A172 (cell line): ENCODE results near the gene BNIP5. TPM values are rescaled to one million over a fixed set of nuclear protein-coding genes. Genes with fewer than 3 reads are reported as not detected.

Source experiments
- DNase-seq: peaks from one replicate; pipeline ENCODE4 v3.0.0-alpha.2; 2015; ENCODE audit warnings: low spot score
- total RNA-seq: library from RNA; depleted of rRNA; stranded (reverse); fragments of >200 nt; shearing (Covaris generic); gene quantifications from 2 replicates; pipeline ENCODE4 v1.2.3, GENCODE V29; 2014

The BNIP5 gene
- total RNA-seq, 1 experiment from 2014 or later = not detected

DNA sequence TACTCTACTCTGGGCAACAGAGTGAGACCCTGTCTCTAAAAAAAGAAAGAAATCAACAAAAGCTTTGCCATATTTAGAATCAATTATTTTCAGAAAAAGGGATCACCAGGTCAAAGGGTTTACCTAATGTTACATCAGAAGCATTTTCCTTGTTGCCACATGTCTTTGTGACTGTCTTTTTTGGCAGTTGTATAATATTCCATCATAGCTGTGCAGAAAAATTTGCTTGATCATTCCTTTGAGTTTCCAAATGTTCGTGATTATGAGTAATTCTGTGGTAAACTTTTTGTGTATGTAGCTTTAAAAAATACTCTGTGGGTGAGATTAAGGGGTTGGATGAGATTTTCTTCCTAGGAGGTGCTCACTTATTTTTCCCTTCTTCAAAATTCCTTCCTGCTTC, 40.4 kb downstream of the BNIP5 start:
- DNase-seq = no peak

DNA sequence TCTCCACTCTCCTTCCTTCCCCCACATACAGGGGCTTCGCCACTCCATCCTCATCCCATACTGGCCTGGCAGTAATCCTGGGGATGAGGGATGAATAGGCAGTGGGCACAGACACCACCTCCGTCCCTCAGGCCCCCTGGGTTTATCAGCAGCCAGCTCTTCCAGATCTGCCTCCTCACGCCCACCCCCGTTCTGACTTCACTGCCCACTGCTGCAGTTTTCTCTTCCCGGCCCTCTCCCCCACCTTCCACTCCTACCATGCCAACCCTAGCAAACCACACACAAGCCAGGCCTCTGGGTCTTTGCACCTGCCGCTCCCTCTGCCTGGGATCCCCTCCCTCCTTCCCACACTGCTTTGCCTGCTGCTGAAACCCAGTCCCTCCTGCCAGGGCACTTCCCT, 44.5 kb downstream of the BNIP5 start:
- DNase-seq = no peak

DNA sequence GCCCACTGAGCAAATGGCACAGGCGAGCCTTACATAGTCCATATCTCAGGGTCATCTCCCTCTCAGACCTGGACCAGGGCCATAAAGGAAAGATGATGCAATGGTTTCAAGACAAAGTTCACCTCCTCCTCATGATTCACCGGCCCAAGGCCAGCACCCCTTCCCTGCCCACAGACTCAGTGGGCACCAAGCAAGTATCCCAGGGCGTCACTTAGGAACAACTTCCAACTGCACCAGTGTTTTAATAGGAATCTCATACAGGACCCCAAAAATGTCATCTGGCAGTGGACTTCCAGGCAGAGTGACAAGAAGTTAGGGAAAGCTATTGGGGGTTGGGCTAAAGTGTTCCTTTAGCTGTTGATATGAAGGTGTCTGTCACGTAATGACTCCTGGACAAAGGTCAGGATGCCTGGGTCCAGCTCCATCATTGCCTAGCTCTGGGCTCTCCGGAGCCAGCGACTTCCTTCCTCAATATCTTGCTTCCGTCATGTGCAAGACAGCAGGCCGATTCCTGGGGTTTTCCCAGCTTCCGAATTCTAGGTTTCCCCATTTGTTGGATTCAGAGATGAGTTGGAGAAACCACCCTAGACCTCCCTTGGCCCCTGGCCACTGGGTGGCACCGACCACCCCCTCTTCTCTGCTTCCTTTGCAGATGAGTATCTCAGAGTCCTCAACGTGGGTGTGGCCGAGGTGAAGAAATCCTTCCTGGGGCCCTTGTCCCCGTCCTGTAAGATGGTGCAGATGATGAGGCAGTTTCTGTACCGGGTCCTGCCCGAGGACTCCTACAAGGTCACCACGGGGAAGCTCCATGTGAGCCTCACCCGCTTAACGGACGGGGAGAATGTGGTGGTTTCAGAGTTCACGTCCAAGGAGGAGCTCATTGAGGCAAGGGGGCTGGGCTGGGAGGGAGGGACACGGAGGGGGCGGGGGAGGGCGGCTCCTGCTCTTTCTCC, 45.7 kb downstream of the BNIP5 start:
- DNase-seq = peak; percentile 36

DNA sequence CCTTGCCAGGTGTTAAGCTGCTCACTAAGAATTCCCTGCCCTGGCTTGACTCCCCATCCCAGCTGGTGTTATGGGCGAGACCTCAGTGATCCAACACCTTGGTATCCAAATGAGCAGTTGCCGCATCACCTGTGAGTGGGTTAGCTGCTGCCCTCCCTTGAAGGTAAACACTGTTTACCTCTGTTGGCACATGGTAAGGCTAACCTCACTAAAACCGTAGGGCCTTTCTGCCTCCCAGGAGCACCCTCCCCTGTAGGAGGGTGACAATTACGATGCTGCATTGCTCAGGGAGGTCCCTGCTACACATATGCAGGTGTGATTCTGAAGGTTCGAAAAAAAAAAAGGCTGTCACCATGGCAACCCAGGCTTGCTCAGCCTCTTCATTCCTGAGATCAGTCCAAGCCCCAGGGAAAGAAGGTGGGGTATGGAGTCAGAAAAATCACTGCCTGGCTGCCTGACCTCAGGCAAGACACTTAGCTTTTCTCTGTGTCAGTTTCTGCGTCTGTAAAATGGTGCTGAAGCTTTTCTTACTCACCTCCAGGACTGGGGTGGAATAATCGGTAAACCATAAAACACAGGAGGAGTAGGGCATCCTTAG, 47.3 kb downstream of the BNIP5 start:
- DNase-seq = no peak

DNA sequence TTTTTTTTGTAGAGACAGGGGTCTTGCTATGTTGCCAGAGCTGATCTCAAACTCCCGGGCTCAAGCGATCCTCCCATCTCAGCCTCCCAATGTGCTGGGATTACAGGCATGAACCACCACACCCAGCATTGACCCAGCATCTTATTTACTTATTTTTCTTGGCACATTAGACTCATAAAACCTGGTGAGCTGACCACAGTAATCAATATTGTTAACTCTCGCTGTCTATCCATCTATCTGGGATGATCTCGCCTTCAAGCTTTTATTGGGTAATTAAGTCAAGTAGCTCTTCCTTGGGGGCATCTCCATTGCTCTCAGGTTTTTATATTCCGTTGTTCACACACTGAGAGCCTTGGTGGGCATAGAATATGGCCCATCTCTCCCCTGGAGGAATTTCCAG, 49.8 kb downstream of the BNIP5 start:
- DNase-seq = no peak

DNA sequence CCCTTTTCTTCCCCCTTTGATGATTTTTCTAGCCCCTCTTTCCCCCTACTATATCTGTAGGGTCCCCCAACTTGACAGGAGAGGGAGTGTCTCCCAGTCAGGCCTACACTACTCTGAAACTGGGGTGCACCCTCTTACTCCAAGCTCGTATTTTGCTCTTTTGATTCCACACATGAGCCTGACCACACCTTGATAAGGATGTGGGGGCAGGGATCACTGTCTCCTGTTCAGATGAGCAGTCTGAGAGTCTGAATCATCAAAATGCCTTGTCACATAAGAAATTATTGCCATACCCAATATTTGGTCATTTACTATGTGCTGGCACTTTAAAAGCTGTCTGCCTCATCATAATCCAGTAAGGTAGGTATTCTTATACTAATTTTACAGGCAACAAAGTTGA, 50.9 kb downstream of the BNIP5 start:
- peak; percentile 44 for DNase-seq

DNA sequence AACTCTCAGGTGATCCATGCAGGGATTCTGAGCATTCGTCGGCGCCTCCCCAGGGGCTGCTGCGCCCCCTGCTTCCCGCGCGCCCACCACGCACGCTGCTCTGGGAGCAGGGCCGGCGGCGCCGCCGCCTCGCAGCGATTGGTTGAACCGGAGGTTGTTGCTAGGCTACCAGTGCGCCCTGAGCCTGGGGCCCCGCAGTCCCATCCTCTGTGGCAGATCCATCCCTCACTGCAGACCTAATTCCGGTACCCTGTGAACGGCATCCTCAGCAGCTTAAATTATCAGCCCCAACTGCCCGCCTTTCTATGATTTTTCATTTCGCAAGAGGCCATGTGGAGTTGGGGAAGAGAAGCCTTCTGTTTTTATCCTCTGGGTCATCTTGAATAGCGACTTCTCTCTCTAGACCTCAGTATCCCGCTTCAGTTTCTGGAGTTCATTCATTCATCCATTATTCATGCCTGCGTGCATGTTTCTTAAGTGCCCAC, 51.5 kb downstream of the BNIP5 start:
- no peak for DNase-seq

DNA sequence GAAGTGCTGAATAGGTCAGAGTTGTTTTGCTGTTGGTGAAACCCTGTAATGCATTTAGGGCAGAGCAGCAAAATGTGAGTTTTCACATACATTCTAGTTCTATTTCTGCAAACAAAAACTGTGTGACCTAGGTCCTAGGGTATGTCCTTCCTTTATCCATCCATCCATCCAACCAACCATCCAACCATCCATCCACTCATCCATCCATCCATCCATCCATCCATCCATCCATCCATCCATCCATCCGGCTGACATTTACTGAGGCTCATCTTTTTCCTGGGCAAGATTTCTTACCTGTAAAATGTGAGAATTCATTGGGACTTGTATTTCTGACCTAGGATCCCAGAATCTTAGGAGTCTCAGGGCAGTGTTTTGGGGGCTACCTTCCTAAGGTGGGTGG, 52.3 kb downstream of the BNIP5 start:
- no peak for DNase-seq

DNA sequence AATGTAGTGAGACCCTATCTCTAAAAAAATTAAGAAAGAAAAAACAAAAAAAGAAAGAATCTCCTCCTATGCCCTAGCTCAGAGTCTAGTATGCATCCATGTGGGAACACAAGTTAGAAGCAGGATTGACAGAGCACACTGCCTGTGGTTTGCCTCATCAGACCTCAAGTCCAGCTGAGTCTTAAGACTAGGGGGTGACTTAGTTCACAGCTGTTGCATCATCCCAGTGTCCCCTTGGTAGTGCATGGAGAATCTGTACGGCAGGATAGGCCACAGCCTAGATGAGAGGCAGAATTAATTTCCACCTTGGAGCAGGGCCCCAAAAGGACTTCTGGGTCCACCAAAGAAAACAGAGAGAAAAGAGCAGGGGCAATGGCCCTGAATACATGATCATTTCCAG, 53.1 kb downstream of the BNIP5 start:
- no peak for DNase-seq

DNA sequence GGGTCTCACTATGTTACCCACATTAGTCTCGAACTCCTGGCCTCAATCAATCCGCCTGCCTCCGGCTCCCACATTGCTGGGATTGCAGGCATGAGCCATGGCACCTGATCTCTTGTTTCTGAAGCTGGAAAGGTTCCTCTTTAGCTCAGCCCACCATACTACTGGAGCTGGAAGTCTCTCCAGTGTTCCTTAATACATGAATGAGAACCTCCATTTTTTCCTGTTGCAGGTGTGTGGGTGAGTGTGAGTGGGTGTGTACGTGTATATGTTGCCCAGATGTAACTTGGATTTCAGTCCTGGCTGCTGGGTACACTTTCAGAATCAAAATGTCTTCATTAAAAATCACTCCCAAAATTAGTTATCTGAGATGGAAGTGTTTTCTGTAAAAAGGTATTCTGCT, 55.7 kb downstream of the BNIP5 start:
- DNase-seq = no peak

DNA sequence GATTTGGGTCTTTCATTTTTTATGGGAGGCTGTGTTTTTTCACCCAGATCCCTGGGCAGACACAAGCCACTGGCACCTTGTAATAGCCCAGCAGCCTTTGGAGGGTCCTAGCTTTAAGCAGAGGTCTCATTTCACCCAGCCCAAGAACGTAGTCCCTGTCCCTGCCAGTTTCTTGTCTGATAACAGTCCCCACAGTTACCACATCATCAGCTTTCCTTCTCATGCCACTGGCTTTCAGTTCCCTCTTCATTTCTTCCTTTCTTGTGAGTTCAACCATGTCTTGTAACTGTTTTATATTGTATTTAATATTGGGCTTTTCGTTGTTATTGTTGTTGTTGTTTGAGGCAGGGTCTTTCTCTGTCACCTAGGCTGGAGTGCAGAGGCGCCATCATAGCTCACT, 56.2 kb downstream of the BNIP5 start:
- DNase-seq = no peak

DNA sequence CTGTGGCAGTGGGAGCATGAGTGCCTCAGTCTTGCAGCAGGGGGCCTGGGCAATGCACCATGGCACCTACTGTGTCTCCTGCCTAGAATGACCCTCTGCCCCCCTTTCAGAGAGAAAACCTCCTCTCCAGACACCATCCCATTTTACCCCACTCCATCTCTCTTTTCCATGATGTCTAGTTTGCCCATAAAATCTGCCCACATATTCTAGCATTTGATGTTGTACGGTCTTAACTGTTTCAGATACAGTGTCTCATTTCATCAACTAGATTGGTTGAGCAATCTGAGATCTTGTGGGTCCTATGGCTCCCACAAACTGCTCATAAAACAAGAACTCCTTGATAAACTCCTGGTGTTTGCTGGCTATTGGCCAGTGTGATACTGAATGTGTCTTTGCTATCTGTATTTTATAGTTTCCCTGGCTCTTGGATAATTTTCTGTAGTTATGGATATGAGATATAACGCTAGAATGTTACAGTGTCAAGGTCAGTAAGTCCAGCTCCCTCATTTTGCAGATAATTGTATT, 58.7 kb downstream of the BNIP5 start:
- DNase-seq = no peak

DNA sequence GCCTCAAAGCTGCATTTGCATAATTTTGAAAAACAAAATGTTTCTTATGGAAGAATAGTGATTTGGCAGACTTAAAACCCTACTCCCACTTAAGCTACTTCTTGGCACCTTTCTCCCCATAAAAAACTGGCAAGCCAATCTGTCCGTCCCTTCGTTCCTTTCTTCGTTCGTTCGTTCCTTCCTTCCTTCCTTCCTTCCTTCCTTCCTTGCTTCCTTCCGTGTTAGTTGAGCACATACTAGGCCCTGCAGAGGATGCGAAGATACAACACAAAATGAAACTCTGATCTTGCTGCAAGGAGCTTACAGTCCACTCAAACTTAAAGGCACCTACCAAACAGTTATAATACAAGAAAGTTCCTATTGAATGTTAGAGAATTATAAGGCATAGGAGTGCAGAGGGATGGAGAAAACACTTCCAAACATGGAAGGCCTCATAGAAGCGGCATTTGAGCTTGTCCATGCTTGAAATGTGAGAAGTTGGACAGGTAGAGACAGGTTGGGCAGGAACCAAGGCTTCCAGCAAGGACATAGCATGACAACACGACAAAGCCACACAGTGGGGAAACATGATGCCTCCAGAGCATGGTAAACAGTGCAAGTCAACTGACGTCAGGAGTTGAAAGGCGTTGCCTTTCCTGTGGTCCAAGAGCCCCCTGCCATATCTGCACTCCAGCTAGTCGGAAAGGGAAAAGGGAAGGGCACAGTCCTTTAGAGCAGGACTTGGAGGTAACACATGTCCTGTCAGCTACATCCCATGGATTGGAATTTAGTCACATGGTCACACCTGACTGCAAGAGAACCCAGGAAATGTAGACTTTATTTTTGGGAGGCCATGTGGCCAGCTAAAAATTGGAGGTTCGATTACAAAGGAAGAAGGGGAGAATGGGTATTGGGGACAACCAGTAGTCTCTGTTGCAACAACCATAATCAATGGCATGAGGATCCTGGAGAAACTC, 59.8 kb downstream of the BNIP5 start:
- no peak for DNase-seq

DNA sequence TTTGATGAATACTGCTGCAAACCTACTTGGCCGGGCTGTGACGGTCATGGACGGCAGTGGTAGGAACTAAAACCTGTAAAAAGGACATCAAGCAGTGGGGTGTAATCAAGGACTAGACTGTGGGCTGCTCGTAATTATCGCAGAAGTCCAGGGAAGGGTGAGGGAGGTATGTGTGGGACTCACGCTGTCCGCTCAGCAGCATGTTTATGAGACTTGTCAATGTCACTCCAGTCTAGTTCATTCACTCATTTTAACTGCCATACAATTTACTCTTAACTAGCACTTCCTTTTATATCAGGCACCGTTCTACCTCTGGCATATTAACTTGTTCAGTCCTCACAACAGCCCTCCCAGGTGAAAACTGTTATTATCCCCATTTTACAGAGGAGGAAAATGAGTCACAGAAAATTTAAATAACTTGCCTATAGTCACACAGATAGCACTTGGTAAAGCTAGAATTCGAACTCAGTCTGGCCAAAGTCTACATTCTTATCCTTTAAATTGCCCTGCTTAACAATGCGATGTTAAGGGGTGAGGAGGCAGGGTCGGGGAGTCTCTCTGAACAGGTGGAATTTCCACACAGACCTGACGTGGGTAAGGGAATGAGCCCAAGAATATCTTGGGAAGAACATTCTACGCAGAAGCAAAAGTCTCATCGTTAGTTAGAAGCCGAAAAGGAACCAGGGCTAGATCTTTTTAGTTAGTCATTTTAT, 62.7 kb downstream of the BNIP5 start:
- DNase-seq = no peak

DNA sequence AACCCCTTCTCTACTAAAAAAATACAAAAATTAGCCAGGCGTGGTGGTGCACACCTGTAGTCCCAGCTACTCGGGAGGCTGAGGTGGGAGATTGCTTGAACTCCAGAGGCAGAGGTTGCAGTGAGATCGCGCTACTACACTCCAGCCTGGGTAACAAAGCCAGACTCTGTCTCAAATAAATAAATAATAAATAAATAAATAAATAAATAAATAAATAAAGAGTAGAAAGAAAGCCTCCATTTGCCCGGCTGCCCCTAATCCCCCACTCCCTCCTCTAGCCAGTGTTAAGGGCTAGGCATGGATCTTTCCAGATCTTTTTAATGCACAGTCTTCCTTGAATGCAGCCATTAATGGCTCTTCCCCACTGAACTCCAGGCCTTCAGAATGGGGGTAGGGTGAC, 63.6 kb downstream of the BNIP5 start:
- no peak for DNase-seq

DNA sequence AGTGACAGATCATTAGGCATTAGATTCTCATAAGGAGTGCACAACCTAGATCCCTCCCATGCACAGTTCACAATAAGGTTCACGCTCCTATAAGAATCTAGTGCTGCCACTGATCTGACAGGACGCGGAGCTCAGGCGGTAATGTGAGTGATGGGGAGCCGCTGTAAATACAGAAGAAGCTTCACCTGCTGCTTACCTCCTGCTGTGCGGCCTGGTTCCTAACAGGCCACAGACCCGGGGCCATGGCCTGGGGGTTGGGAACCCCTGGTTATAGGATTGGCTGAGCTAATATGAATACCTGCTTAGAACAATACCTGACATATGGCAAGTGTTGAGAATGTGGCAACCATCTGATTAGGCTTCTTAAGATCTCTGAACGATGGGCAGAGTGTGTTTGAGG, 64.5 kb downstream of the BNIP5 start:
- no peak for DNase-seq

DNA sequence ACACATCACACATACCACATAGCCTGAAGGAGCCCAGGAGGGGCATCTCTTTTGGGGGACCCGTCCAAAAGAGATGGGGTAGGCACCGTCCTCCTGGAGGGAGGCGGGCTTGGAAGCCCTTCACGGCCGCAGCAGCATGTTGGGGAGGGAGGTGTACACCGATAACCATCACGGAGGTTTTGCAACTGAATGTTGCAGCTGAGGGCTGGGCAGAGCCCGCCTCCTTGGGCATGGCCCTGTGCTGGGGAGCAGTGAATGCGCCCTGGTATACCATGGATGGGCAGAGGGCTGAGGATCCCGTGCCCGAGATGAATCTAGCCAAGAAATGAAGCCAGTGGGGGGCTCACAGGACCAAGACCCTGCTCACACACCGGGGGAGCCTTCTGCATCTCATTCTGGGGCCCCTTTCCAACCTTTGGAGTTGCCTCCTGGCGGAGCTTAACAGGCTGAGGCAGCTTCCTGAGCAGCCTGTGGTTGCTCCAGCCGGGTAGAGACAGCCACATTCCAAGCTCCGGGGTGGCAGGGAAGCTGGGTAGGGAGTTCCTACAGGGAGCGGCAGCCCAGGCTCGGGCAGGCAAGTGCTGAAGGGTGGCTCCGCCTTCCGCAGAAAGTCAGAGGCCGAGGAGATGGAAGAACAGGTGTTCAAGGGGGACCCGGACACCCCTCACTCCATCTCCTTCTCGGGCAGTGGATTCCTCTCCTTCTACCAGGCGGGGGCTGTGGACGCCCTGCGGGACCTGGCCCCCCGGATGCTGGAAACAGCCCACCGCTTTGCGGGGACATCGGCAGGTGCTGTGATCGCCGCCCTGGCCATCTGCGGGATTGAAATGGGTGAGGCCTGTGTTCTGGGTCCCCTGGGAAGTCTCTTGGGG, 66.6 kb downstream of the BNIP5 start, which contains the start of gene PNPLA1:
Gene PNPLA1, plus strand, starts transcription at position 227 of the 872 bp plus-strand sequence. Its CDS starts 400 bp downstream, at position 627.
- no peak for DNase-seq

DNA sequence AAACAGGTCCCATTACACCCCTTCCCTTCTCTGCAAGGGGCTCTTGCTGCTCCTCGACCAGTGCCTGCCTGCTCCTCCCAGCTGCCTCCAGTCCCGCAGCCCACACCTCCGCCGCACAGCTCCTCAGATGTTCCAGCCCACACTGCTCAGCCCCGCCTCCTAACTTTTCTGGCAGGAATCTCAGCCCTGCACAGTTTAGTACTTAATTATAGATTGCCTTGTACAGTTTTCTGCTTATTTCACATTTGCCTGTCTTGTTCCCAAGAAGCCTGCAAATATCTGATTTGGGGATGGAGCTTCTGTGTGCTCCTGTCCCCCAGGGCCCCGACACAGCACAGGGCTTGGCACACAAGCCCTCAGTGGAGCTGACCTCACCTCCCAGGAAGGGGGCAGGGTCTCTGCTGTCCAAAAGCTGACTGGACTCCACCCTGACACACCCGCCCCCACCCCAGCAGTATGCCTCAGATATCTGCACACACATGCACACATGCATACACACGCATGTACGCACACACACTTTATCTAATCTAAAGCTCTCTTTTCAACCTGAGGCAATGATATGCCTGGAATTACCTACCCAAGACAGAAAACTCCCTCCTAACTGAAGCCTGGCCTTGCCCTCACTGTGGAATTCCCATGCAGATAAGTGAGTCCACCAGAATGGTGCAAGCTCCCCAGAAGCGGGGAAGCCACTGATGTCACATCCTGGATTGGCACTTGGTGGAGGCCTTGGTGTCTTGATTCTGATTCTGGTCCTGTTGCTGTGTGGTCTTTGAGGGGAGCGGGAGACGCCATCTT, 68.0 kb downstream of the BNIP5 start:
- no peak for DNase-seq
